ENCODE results near the gene ANXA2.
A peak's percentile ranks its signal among the peaks of the same experiment; 100 is the strongest.
"Not testable (repeated sequence)": the region's sequence is repeated elsewhere in the genome, so short reads cannot be mapped to it uniquely, and the experiment has no call there.

The ANXA2 gene

DNA sequence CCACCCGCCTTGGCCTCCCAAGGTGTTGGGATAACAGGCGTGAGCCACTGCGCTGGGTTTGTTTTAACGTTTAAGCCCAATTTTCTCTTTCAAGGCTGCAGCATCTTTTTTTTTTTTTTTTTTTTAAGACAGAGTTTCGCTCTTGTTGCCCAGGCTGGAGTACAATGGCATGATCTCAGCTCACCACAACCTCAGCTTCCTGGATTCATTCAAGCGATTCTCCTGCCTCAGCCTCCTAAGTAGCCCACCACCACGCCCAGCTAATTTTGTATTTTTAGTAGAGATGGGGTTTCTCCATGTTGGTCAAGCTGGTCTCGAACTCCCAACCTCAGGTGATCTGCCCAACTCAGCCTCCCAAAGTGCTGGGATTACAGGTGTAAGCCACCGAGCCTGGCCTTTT lies 12.6 kb upstream of the ANXA2 start:
- not testable (repeated sequence) for DNase-seq (ENCODE audit: low spot score)

DNA sequence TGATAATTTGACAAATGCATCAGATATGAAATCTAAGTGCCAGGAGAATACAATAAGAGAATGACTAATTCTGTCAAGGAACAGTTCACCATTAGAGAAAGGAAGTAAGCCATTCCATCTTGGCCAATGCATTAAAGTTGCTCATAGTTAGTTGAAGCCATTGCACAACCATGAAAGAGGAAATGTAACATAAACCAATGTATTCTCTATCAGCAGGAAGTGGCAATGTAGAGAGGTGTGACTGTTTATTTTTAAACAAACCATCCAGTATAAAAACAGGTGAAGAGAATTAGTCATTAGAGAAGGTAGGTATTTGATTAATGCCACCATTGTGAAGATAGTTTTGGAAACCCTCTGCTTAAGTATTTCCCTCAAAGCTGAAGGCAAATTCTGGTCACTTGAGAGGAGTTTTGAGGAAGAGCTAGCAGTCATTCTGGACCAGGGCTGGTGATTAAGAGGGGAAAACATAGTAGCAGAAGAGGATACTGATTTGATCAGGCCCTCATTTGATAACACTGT lies 10.7 kb upstream of the ANXA2 start:
- no peak for DNase-seq (ENCODE audit: low spot score)

DNA sequence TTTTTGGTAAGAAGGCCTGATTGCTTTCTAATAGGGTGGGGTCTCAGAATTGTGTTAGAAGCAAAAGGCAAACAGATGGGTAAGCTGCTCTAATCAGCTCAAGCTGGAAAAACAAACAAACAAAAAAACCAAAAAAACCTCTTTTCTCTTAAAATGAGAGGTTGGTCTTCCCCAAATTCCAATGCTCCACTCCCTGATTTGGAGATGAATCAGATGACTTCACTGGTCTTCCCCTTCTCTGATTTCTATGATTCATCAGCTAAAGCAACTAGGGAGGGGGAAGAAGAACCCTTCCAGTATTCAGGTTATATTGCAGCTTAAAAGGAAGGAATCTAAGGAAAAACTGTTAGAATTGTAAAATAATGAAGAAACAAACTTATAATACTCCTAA lies 9.6 kb upstream of the ANXA2 start:
- DNase-seq (ENCODE audit: low spot score): no peak

DNA sequence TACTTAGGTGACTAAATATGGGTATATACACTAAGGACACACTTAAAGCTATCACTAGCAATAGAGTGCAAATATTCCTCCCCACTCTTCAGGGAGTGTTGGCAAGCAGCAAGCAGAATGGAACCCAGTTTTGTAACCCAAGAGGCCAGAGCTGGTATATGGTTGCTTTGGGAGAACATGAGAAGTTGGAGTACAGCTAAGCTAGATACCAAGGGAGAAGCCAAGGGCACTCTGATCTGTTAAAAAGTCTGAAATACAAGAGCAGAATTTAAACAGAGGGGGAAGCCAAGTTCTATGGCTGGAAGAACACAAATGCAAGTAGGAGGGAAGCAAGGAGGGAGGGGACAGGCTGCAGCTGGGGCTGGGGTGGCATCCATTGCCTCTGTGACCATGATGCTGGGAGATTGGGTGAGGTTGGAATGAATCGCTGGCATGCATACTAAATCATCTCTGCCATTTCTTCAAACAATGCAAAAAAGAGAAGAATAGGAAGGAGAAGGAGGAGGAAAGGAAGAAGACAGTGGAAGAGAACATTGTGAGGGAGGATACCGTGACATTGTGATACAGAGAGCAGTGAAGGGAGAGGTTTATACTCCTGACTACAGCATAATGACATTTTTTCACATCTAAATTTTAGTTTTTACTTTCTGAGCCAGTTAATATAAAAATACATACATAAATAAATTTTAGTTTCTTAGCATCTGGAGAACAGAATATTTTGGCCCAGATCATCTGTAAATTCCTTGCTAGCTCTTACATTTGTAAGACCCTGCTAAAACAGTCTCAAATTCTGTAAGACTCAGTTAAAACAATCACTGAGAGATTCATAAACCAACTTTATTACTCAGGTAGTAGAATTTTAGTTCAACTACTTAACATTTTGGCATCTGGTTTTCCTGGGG lies 9.0 kb upstream of the ANXA2 start:
- no peak for DNase-seq (ENCODE audit: low spot score)

DNA sequence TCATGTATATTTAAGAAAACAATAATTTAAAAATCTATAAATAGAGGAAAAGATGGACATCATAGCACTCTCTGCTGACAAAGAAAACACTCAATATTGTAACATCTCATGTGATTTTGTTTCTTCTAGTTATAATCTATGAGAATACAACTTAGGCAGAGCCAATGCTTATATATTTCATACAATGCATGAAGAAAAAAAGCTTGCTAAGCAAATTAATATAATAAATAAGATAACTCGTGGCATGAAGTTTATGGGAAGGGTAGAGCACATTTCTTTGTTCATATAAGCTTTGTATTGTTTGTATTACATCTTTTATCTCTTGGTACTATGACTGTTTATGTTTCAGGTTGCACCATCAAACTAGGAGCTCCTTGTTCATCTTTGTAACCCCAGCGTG lies 7.6 kb upstream of the ANXA2 start:
- no peak for DNase-seq (ENCODE audit: low spot score)

DNA sequence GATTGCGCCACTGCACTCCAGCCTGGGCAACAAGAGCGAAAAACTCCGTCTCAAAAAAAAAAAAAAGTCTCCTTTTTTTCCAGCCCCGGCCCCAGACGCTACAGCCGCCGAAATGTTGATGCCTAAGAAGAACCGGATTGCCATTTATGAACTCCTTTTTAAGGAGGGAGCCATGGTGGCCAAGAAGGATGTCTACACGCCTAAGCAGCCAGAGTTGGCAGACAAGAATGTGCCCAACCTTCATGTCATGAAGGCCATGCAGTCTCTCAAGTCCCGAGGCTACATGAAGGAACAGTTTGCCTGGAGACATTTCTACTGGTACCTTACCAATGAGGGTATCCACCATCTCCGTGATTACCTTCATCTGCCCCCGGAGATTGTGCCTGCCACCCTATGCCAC lies 6.6 kb upstream of the ANXA2 start:
- not testable (repeated sequence) for DNase-seq (ENCODE audit: low spot score)

DNA sequence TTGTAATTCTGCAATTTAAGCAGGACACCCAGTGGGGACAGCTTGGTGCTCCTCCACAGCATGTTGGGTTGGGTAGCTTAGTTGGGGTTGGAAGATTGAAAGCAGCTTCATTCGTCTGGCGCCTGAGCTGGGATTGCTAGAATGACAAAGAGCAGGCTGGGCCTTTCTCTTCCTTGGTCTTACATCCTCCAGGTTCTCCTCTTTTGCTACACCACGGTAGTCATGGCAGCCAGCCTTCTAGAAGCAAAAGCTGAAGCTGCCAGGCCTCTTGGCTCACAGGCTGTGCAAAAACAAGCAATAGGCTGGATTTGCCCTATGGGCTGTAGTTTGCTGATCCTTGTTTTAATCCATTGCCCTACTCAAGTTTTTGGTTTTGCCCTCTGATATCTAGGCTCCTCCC lies 3.2 kb upstream of the ANXA2 start:
- DNase-seq (ENCODE audit: low spot score): no peak

DNA sequence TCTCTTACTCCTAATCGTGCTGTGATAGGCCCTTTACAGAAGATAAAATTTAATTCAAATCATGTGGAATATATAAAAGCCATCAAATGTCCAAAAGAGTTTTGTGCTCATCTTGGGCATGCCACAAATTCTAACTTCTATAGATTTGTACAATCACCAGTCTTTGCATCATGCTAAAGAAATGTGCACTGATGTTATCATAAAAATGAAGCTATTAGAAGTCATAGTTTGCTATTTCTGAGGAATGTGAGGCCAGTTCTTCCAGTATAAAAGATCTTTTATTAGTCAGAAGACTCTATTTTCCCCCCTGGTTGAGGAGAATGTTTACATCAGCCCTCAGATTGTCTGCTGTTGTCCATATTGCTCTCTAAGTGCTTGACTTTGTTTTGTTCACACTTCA lies 2.1 kb upstream of the ANXA2 start:
- DNase-seq (ENCODE audit: low spot score): no peak

DNA sequence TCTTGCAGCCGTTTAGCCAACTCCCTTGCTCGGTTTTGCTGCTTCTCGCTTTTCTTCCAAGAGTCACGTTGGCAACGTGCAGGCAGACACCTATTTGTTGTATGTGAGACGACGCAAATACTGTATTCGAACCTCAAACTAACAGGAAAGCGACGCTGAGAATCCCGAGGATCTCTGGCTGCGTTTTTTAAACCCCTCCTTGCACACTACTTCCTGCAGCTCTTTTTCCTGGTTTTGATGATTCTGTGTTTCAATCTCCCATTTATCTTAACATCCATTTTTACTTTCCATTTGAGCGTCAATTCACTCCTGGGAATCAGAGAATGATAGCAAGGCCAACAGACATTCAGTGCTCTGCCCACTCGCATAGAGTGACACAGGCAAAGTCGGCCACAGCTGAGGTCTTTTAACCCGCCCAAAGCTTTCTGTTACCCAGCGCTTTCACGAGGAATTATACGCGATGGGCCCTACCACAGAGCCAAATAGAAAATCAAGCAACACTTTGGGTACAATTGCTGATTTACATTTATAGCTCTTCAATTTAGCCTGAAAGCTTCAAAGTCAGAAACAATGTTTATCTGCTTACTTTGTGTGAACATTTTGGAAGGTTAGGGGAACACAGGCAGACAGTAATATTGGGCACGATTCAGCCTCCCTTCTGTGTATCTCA lies 1.6 kb upstream of the ANXA2 start:
- no peak for DNase-seq (ENCODE audit: low spot score)

DNA sequence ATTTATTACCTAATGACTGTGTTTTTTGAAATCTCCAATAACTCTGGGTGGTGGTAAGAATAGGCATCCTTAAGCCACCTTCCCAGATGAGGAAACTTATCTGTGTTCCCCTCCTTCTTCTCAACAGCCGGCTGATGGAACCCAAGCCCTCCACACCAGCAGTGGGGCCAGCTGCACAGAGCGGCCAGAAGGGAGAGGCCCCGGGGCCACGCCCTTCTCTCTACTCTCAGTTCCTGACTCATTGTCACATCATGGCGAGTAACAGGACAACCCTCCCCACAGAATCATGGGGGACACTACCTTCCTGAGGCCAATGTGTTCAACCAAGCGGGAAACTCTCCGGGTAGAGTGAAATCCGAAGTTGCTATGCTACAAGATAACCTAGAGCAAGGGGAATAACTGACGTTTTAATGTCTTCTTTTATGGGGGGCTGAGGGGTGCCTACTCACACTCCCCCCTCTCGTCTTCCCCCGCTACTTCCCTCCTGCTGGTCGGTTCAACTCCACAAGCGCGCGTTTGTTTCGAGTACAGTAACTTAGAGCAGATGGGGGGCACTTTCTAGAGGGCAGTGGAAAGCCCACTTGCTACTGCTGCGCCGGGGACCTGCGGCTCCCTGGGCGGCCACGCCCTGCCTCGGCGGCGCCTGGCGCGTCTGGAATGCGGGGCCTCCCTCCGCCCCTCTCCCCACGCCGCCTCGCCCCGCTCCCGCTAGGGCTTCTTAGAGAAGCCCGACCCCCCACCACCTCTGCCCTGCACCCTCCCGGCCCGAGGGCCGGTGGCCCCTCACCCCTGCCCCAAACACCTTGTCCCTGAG lies 621 bp downstream of the ANXA2 start:
- no peak for DNase-seq (ENCODE audit: low spot score)

DNA sequence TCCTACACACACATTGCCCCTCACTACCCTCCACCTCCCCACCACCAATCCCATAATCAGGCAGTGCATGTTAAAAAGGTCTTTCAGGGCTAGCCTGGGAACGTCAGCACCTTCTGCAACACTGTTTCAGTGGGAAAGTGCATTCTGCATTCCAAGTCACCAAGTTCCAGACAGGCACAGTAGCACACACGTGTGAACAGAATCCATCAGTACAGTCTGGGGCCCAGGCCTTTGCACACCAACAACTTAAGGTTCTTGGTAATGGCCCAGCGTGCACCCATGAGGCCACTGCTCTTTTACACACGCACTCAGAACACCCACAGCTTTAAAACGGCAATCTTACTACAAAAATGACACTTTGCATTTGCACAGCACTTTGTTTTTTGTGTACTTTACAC lies 1.2 kb downstream of the ANXA2 start:
- DNase-seq (ENCODE audit: low spot score): no peak

DNA sequence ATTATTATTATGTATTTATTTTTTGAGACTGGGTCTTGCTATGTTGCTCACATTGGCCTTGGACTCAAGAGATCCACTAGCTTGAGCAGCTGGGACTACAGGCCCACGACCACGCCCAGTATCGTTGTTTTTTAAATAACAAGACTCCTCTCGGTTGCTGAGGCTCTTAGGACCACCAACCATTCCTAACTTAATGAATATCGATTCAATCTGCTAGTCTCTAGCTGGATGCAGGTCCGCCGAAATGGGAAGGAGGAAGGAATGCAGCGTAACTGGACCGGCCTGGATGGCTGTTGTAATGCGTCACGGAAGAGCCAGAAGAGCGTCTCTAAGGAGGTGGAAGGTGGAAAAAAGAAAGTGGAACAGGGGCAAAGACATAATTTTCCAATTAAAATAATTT lies 1.7 kb downstream of the ANXA2 start:
- no peak for DNase-seq (ENCODE audit: low spot score)

DNA sequence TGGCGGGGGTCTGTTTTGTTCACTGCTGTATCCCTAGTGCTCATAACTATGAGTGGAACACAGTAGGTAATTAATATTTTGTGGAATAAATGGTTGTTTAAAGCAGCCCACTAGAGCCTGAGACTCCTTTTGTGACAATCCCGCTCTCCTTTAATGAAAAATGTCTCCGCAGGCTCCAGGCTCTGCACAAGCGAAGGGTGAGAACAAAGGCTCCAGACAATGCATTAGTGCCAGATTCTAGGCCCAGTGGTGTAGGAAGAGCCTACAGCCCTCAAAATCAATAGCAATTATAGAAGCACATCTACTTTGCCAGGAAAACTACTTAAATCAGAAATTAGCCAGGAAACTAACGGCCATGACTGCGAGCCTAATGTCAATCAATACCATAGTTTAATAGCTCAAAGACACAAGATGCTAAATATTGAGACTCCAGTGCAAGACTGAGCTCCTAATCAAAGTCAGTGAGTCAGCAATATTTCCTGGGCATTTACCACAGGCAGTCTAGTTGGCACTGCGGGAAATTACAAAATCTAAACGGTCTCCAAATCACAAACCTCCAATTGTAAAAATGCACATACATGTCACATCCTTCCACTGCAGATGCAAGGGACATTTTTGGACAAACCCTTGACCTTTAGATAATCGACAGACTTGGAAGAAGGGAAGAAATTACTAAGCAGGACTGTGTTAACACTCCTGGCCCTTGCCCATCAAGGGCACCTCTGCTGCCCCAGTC lies 2.3 kb downstream of the ANXA2 start:
- no peak for DNase-seq (ENCODE audit: low spot score)

DNA sequence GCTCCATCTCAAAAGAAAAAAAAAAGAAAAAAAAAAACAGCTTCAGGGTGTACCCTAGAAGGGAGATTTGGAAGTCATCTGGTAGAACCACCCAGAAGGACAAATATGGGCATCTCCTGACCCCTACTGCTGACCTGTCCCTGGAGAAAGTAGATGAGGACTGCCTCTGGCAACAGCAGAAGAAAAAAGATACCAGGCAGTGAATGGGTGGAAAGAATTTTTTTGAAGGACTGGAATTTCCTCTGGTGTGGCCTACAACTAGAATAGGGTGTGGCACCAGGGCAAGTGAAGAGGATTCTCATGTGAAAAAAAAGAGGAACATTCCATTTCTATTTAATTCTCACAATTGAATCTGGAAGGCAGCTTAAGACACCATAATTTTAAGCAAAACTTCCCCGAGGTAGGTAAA lies 3.1 kb downstream of the ANXA2 start:
- no peak for DNase-seq (ENCODE audit: low spot score)

DNA sequence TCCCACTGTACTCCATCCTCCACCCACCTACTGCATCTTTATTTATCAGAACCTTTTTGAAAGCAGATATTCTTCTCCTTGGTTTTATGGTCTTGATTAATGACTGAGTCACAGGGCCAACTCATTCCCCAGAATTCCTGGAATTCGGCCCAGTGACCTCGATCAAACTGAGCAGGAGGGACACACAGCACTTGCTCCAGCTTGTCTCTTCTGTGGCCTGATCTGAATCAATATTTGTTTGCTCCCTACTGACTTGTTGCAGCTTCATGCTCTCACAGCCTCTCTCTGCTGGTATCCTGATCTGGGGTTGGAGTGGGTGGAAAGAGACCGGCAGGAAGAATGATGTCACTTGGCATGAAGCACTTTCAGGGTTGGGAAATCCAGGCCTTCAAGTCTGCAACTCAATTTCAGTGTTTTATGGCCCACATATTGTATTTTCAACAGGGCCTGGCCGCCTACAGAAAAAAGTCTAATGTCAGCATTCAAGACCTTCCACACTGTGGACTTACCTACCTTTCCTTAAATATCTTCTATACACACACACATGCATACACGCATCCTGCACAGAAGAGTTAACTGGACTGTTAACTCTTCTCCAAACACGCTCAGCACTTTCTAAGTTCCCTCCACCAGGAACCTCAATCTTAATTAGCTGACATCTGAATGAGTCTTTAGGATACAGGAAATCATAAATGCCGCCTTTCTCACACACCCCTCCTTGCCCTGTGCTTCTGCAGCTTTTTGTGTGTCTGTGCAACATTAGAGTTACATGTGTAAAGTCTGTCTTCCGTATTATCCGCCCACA lies 4.6 kb downstream of the ANXA2 start:
- peak; percentile 78 for DNase-seq (ENCODE audit: low spot score)

DNA sequence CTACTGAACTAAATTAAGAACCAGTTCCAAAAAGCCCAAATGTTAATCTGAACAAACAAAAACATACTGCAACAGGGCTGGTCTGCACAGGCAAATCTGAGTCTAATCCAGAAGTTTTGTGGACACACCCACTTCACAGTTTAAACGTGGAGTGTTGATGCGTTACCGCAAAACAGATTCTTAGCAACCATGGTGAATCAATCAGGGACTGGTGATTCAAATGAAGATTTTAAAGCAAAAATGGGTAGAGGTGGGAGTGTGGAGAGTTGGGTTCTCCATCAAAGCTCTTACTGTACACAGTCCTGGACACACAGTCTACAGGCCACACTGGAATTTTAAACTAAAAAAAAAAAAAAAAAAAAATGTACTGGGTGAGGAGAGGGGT lies 5.2 kb downstream of the ANXA2 start:
- no peak for DNase-seq (ENCODE audit: low spot score)

DNA sequence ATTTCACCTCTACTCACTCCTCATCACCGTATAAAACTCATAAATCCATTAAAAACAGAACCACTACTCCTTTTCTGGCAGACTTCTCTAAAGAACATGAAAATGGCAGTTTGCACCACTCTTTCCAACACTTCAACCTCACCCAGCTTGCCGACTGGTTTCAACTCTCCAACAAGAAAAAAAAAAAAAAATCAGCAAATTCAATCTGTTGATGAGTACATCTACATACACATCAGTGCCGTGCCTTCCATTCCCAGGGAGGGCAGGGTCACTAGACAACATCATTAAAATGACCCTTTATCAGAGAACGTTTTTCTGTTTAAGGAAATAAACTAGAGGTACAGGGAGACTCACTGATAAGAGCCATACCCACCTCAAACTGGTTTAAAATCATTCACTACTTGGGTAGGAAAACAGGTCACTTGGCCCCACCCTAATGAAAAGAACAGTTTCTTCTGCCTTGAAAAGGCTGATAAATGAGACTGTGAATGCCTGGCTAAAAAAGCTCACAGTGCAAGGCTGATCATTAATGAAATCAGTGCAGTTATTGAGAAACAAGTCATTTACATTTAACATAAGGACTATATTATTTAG lies 6.0 kb downstream of the ANXA2 start:
- no peak for DNase-seq (ENCODE audit: low spot score)

DNA sequence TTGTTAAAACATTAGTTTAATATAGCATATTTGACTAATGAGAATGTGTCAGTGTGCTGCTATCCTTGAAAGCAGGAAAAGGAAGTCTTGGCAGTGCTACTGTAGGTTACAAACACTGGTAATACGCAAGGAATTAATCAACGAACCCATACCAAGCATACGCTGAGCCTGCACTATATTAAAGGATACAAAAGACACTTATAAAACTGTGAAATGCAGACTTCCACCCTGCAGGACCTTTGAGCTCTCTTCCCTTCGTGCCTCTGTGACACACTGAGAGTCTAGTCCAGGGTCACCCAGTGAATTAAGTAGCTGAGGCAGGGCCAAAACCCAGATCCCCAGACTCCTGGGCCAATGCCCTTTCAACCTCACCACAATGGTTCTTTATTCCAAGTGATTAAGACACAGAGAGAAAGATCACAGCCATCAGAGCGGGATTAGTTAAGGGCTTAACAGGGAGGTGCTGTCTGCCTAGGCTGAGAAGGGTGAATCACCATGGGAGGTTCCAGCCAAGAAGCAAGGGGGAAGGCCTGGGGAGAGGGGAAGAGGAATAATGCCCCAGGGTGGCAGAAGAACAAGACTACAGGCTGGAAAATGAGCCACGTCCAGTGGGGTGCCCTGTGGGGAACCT lies 6.8 kb downstream of the ANXA2 start:
- DNase-seq (ENCODE audit: low spot score): no peak

DNA sequence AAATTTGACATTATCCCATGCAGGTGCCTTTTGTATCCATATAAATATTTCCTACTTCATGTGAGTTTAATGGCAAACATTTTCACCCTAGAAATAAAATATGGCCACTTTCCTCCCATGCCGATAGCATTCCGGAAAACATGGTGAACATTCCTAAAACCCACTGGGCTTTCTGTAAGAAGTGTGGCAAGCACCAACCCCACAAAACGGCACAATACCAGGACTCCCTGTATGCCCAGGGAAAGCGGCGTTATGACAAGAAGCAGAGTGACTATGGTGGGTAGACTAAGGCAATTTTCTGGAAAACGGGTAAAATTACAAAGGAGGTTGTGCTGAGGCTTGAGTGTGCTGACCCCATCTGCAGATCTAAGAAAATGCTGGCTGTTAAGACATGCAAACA lies 7.6 kb downstream of the ANXA2 start:
- DNase-seq (ENCODE audit: low spot score): no peak

Data from Ammon's horn (tissue), 1 donor.